ENCODE results near the gene RAB11A. TPM values are rescaled to one million over a fixed set of nuclear protein-coding genes. Genes with fewer than 3 reads are reported as not detected.

The RAB11A gene
- total and polyA plus RNA-seq, 2 donors (not counting 3 experiments of a cell fraction or from before 2014, with no cell fraction given), result 239 to 250 TPM

DNA sequence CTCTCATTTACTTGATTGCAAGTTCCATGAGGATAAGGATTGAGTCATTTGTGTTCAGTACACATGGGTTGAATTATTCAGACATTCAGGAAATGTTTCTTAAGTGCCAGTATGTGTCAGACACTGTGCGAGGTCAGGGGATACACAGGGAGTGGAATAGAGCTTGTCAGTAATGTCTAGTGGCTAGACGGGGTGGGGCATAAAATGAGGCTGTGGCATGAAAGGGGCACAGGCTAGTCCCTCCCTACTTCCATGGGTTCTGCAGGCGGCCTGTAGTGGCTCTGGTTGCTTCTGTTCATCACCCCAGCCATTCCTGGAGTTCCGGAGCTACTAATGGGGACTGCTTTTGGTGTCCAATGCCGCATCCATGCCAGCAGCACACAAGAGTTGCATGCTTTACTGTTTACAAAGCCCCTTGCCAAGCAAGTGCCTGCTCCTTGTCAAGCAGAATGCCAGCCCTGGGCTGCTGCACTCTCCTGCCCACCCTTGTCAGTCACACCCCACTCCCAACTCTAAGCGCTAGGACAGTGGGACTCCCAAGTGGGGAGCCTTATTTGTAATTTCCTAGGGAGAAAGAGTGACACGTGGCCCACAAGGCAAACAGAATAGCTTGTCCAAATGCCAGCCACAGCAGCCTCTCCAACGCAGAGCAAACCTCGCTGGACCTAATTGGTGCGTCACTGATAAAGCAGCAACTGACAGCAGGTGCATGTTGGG, 70.8 kb downstream of the RAB11A start:
- ChIA-PET POLR2A (no interaction called here), CTCF (interaction anchor here (0.7 to 1.0 kb wide), 4 partner anchors 10 to 40 kb away, joined by 3 to 4 read pairs (median 3); no protein-coding TSS in a partner anchor)
- dilution Hi-C loops (cut with MboI; ENCODE audit: extremely low pct_ligation_motif_present, low sequenced_read_pairs) (no loop called here), intact Hi-C loops (cut with micrococcal nuclease) (loop anchor here (10.0 kb wide), 1 partner anchor 305 kb away; no protein-coding TSS in a partner anchor)
- no peak overlapping the region for H3K9ac ChIP-seq (replicated peaks; ENCODE audit: extremely low read depth, insufficient read depth, low read length)
- no peak overlapping the region for H3K4me3 ChIP-seq (replicated peaks in 1 of 3; ENCODE audit: insufficient read depth in 1 of 3, low read depth in 1 of 3, low read length in 3 of 3)
- peaks cover 16% of the 10 kb centered on the region for H3K4me1 ChIP-seq (ENCODE audit: control insufficient read depth, extremely low read depth, insufficient read depth, low read length)
- no peak overlapping the region for H3K27ac ChIP-seq (ENCODE audit: insufficient read depth, low read depth, low read length)
- no peaks in the 10 kb centered on the region for H4K20me1 ChIP-seq (replicated peaks; ENCODE audit: control insufficient read depth, extremely low read depth, insufficient read depth, low read length)
- no TSS peak for BruUV-seq (replicated peaks)
- H3K9me1 ChIP-seq (replicated peaks; ENCODE audit: control insufficient read depth, extremely low read depth, insufficient read depth, low read length), result no peaks in the 10 kb centered on the region
- H3K79me2 ChIP-seq (ENCODE audit: control insufficient read depth, insufficient read depth, low read length), result no peaks in the 10 kb centered on the region
- FAIRE-seq, result peak; percentile 83
- no peaks in the 10 kb centered on the region for H3K27me3 ChIP-seq (ENCODE audit: control insufficient read depth in 2 of 2, insufficient read depth in 2 of 2, low read length in 2 of 2)
- H2AFZ ChIP-seq (ENCODE audit: low read depth, low read length), result no peak overlapping the region
- H3K36me3 ChIP-seq (ENCODE audit: control insufficient read depth in 2 of 2, extremely low read depth in 1 of 2, insufficient read depth in 2 of 2, low read length in 2 of 2), result no peaks in the 10 kb centered on the region
- H3K9me3 ChIP-seq (replicated peaks; ENCODE audit: control insufficient read depth, insufficient read depth, low read length), result no peaks in the 10 kb centered on the region
- TF ChIP-seq POLR2AphosphoS5 (IDR thresholded peaks at IDR 0.05; ENCODE audit: insufficient read depth, low read depth, low read length) (peak; percentile 52), GATA2 (IDR thresholded peaks at IDR 0.05; ENCODE audit: insufficient read depth, insufficient read length, low read depth, low read length) (no peak), FOS (IDR thresholded peaks at IDR 0.05; ENCODE audit: borderline replicate concordance, insufficient read depth, low read length) (peak; percentile 77), EZH2 (IDR thresholded peaks at IDR 0.05; ENCODE audit: borderline replicate concordance, low read depth, low read length, severe bottlenecking) (no peak), MYC (IDR thresholded peaks at IDR 0.05; ENCODE audit: low read depth, low read length) (no peak)
- H3K4me2 ChIP-seq (ENCODE audit: insufficient read depth, low read length), result no peak overlapping the region
- DNase-seq (ENCODE audit: low read depth, low spot score), result peak; percentile 76

DNA sequence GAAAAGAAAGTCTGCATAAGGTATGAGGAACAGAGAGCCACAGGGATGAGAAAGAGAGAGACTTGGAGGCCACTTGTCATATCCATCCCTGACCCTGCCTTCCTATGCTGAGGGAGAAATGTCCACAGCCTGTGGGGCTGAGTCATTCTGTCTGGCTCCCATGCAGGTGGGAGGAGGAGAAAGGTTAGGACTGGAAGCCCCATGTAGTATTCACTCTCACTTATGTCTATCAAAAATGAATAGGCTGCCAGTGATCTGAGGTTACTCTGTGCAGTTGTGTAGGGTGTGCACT, 71.3 kb downstream of the RAB11A start:
- Histone ChIP-seq H3K36me3 (ENCODE audit: control insufficient read depth in 2 of 2, extremely low read depth in 1 of 2, insufficient read depth in 2 of 2, low read length in 2 of 2) (no peaks in the 10 kb centered on the region), H3K4me2 (ENCODE audit: insufficient read depth, low read length) (no peak overlapping the region), H3K9me1 (replicated peaks; ENCODE audit: control insufficient read depth, extremely low read depth, insufficient read depth, low read length) (no peaks in the 10 kb centered on the region), H2AFZ (ENCODE audit: low read depth, low read length) (no peak overlapping the region), H3K9me3 (replicated peaks; ENCODE audit: control insufficient read depth, insufficient read depth, low read length) (no peaks in the 10 kb centered on the region), H3K27me3 (ENCODE audit: control insufficient read depth in 2 of 2, insufficient read depth in 2 of 2, low read length in 2 of 2) (no peaks in the 10 kb centered on the region), H3K9ac (replicated peaks; ENCODE audit: extremely low read depth, insufficient read depth, low read length) (no peak overlapping the region), H3K4me3 (replicated peaks in 1 of 3; ENCODE audit: insufficient read depth in 1 of 3, low read depth in 1 of 3, low read length in 3 of 3) (no peak overlapping the region), H4K20me1 (replicated peaks; ENCODE audit: control insufficient read depth, extremely low read depth, insufficient read depth, low read length) (no peaks in the 10 kb centered on the region), H3K79me2 (ENCODE audit: control insufficient read depth, insufficient read depth, low read length) (no peaks in the 10 kb centered on the region), H3K27ac (ENCODE audit: insufficient read depth, low read depth, low read length) (no peak overlapping the region), H3K4me1 (ENCODE audit: control insufficient read depth, extremely low read depth, insufficient read depth, low read length) (peaks cover 16% of the 10 kb centered on the region)
- TF ChIP-seq, protein P1, sequence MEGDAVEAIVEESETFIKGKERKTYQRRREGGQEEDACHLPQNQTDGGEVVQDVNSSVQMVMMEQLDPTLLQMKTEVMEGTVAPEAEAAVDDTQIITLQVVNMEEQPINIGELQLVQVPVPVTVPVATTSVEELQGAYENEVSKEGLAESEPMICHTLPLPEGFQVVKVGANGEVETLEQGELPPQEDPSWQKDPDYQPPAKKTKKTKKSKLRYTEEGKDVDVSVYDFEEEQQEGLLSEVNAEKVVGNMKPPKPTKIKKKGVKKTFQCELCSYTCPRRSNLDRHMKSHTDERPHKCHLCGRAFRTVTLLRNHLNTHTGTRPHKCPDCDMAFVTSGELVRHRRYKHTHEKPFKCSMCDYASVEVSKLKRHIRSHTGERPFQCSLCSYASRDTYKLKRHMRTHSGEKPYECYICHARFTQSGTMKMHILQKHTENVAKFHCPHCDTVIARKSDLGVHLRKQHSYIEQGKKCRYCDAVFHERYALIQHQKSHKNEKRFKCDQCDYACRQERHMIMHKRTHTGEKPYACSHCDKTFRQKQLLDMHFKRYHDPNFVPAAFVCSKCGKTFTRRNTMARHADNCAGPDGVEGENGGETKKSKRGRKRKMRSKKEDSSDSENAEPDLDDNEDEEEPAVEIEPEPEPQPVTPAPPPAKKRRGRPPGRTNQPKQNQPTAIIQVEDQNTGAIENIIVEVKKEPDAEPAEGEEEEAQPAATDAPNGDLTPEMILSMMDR (IDR thresholded peaks at IDR 0.05; ENCODE audit: extremely low read depth in 1 of 2, insufficient read depth in 1 of 2, low read depth in 1 of 2, low read length in 2 of 2), result no peak
- TF ChIP-seq GATA2 (IDR thresholded peaks at IDR 0.05; ENCODE audit: insufficient read depth, insufficient read length, low read depth, low read length) (no peak), FOS (IDR thresholded peaks at IDR 0.05; ENCODE audit: borderline replicate concordance, insufficient read depth, low read length) (peak; percentile 49)
- DNase-seq (ENCODE audit: low read depth, low spot score), result peak; percentile 25
- dilution Hi-C loops (cut with MboI; ENCODE audit: extremely low pct_ligation_motif_present, low sequenced_read_pairs), result no loop called here
- BruUV-seq (replicated peaks), result no TSS peak
- intact Hi-C loops (cut with micrococcal nuclease), result loop anchor here (10.0 kb wide), 1 partner anchor 306 kb away; no protein-coding TSS in a partner anchor
- FAIRE-seq, result no peak
- ChIA-PET CTCF (no interaction called here), POLR2A (no interaction called here)

Data from endothelial cell of umbilical vein (primary cell).